Choroid plexus epithelial cell (primary cell): ENCODE measurements around the gene KCNB1.

Experiments
- DNase-seq: peaks from one replicate; pipeline ENCODE4 v3.0.0-alpha.2; 2010; ENCODE audit warnings: low read depth
- H3K4me3 ChIP-seq: 2 replicates; pipeline ENCODE4 v1.5.1; 2011; ENCODE audit warnings: low read depth, mild to moderate bottlenecking, control low read depth, low read length, moderate library complexity
- TF ChIP-seq, protein P1 (sequence below): conservative IDR thresholded peaks from 2 replicates; pipeline ENCODE4 v1.5.1; 2011; ENCODE audit warnings: low read depth, mild to moderate bottlenecking, control low read depth, inconsistent platforms, low read length, moderate library complexity

KCNB1 gene

DNA sequence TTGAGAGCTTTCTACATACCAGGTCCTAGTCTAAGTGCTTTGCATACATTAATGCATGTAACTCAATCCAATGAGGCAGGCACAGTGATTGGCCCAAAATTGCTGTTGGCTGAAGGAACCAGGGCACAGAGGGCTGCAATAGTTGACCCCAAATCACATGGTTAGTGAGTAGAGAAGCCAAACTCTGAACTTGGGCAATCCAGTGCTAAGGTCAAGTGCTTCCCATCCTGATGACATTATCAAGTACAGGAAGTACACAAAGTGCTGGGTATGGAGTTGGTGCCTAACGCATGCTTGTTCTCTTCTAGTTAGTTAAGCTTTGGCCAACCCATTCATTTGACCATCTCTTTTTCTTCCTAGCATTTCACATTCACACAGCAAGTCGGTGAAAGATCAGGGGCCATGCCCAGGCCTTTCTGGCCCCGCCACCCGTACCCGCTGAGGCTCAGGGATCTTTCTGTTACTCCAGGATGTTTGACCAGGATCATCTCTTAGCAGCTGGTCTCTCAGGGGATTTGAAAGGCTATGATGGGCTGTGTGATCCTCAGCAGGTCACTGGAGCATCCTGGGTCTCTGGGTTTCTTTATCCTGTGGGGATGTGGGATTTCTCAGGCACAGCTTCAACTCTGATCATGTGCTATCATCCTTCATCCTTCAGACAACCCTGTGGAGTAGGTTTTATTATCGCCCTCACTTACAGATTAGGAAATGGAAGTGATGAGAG lies 7.0 kb downstream of the KCNB1 start:
- H3K4me3 ChIP-seq: no peak overlapping the region
- no peak for DNase-seq
- TF ChIP-seq, protein P1, sequence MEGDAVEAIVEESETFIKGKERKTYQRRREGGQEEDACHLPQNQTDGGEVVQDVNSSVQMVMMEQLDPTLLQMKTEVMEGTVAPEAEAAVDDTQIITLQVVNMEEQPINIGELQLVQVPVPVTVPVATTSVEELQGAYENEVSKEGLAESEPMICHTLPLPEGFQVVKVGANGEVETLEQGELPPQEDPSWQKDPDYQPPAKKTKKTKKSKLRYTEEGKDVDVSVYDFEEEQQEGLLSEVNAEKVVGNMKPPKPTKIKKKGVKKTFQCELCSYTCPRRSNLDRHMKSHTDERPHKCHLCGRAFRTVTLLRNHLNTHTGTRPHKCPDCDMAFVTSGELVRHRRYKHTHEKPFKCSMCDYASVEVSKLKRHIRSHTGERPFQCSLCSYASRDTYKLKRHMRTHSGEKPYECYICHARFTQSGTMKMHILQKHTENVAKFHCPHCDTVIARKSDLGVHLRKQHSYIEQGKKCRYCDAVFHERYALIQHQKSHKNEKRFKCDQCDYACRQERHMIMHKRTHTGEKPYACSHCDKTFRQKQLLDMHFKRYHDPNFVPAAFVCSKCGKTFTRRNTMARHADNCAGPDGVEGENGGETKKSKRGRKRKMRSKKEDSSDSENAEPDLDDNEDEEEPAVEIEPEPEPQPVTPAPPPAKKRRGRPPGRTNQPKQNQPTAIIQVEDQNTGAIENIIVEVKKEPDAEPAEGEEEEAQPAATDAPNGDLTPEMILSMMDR: no peak

DNA sequence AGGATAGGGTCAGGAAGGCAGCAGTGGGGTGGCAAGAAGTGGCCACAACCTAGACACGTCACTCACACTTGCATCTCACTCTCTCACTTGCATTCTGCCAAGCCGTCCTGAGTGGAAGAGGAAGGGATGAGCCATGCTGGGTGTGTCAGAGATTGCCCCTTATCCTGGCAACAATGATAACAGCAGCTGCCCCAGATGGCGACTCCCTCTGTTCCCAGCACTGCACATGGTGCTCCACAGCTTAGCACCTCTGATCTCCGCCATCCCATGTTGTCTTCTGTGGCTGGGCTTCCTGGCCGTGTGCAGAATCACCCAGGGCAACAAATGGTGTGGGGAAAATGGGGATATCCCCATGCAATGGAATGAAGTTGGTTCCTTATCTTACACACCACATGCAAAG lies 11.1 kb downstream of the KCNB1 start:
- H3K4me3 ChIP-seq: no peak overlapping the region
- no peak for DNase-seq
- TF ChIP-seq, protein P1: no peak

DNA sequence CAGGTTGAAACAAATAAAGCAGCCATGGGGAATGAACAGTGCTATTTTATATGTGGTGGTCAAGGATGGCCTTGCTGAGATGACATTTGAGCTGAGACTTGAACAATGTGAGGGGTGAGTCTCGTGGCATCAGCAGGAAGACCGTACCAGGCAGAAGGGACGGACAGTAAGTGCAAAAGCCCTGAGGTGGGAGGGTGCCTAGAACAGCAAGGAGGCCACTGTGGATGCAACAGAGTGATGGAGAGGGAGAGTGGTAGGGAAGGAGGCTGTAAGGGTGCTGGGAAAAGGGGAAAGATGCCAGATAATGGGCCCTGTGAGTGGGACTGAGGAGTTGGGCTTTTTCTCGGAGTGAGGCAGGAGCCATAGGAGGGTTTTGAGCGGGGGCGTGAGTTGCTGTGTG lies 11.5 kb downstream of the KCNB1 start:
- no peak overlapping the region for H3K4me3 ChIP-seq
- DNase-seq: no peak
- TF ChIP-seq, protein P1: no peak

DNA sequence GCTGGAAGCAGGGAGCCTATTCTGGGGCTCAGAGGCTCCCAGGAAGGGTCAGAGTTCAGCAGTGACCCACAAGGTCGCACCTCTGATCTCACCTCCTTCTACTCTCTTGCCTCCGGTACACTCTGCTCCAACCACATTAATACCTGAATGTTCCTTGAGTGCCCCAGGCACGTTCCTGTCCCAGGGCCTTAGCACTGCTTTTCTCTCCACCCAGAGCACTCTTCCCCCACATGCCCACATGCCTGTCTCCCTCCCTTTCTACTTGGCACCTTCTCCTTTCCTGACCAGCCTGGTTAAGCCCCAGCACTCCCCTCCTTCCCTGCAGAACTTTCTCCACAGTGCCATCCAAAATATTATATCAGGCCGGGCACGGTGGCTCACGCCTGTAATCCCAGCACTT lies 13.4 kb downstream of the KCNB1 start:
- TF ChIP-seq, protein P1: no peak
- H3K4me3 ChIP-seq: no peak overlapping the region
- no peak for DNase-seq

DNA sequence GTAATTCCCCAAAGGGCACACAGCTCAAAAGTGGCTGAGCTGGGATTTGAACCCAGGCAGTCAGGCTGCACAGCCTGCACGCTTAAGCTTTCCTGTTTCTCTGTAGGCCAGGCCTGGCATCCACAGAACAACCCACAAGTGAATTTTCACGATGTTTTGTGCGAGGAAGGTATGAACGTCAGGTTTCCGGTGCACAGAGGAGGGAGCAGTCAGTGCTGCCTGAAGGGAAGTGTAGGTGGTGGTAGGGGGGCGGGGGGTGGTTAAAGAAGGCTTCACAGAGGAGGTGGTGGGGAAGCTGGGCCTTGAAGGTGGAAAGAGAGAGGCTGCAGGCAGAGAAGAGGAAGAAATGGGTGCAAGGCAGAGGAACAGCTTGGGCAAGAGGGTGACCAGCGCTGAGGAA lies 14.1 kb downstream of the KCNB1 start:
- DNase-seq: no peak
- TF ChIP-seq, protein P1: no peak
- no peak overlapping the region for H3K4me3 ChIP-seq

DNA sequence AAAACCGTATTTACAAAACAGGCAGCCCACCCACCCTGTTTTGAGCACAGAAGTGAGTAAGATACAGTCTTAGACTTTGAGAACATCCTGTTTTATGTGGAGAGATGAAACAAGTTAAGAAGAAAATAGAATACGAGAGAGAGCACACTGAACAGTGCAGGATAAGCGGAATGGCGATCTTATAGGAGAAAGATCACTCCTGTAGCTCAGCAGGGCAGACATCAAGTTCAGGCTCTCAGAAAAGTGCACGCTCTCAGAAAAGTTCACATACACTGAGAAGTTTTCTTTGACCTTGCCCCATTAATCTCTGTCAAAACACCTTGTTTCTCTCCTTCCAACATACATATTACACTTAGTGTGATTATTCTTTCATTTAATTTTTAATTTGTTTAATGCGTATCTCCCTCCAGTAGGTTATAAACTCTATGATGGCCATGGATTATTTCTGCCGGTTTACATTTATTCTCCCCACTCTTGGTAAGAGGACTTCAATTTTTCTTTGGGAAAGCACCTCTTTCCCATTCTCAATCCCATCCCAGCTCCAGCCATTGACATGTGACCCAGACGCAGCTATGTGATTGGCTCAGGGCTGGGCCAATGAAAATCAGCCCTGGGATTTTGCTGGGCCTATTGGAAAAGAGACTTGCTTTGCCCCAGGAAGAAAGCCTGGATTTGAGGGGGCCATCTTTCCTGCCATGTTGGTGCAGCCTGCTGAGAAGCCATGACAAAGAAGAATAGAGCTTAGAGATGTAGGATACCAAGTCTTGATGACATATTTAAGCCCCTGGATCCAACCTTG lies 16.2 kb downstream of the KCNB1 start:
- DNase-seq: no peak
- TF ChIP-seq, protein P1: no peak
- no peak overlapping the region for H3K4me3 ChIP-seq

DNA sequence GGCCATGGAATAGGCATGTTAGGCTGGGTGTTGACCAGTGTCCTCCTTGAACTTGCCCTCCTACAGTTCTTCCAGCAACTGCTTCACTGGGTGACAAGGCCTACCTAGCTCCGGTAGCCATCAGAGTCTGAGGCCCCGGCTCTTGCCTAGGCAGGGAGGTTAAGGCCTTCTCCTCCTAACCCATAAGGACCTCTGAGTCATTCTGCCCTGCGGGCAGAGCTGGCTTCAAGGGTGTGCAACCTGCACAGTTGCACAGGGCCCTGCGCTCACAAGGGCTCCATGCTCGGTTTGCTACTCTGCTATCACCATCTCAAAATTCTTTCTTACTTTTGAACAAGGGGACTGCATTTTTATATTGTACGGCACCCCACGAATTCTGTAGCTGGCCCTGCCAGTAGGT lies 17.9 kb downstream of the KCNB1 start:
- no peak overlapping the region for H3K4me3 ChIP-seq
- TF ChIP-seq, protein P1: no peak
- no peak for DNase-seq
